DND-41 (cell line): ENCODE measurements around the gene ELL2.

Experiments used
- EZH2 ChIP-seq: IDR thresholded peaks from 3 replicates; pipeline ENCODE4 v1.6.1; 2012; ENCODE audit warnings: borderline replicate concordance, low read depth, mild to moderate bottlenecking, moderate library complexity, low read length, inconsistent platforms; ENCODE audit not compliant: severe bottlenecking
- TF ChIP-seq, protein P1 (sequence below): IDR thresholded peaks from 2 replicates; pipeline ENCODE4 v1.5.1; 2012; ENCODE audit warnings: borderline replicate concordance, low read length, moderate library complexity, mild to moderate bottlenecking; ENCODE audit not compliant: poor library complexity, severe bottlenecking; ENCODE audit errors: extremely low read depth

DNA sequence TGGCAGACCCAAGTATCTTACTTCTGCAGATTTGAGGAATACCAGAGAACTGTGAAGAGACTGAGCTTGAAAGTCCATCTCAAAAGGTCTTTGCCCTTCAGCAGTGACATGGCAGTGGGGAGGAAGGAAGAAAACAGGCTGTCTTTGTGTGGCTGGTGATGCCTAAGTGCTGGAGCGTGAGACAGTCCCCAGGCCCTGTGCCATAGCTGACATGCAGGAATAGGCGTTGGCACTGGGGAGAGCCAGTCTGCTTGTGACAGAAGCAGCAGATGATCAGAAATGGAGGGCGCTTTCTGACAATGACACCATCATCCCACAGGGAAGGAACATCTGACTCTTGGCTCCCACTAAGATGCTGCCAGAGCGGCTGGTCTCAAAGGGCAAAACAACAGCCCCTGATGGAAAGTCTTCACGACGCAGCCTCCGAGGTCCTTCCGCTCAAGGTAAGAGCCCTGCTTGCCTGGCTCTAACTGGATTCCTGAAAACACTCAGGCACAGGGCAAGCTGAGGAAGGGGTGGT, 123.6 kb downstream of the ELL2 start:
- no peak for TF ChIP-seq EZH2
- TF ChIP-seq, protein P1, sequence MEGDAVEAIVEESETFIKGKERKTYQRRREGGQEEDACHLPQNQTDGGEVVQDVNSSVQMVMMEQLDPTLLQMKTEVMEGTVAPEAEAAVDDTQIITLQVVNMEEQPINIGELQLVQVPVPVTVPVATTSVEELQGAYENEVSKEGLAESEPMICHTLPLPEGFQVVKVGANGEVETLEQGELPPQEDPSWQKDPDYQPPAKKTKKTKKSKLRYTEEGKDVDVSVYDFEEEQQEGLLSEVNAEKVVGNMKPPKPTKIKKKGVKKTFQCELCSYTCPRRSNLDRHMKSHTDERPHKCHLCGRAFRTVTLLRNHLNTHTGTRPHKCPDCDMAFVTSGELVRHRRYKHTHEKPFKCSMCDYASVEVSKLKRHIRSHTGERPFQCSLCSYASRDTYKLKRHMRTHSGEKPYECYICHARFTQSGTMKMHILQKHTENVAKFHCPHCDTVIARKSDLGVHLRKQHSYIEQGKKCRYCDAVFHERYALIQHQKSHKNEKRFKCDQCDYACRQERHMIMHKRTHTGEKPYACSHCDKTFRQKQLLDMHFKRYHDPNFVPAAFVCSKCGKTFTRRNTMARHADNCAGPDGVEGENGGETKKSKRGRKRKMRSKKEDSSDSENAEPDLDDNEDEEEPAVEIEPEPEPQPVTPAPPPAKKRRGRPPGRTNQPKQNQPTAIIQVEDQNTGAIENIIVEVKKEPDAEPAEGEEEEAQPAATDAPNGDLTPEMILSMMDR: no peak
